GM23338 (cell line): ENCODE results near the gene HOXD9.

Experiments
- CREB1 ChIP-seq: fragments of 250-450 bp; sonication (Bioruptor Pico); IDR thresholded peaks from 2 replicates; pipeline ENCODE4 v1.5.0; 2020; ENCODE audit warnings: low read depth, mild to moderate bottlenecking, moderate library complexity
- CTCF ChIP-seq, 2 experiments: fragments of 200-600 bp in 1 of 2; sonication (generic) in 1 of 2; conservative IDR thresholded peaks; 2 replicates each; pipeline versions ENCODE4 v1.5.1 to v1.6.1; 2016 to 2017; ENCODE audit warnings: antibody characterized with exemption in 2 of 2, low read depth in 2 of 2, mild to moderate bottlenecking in 2 of 2, moderate library complexity in 1 of 2
- ETS1 ChIP-seq: IDR thresholded peaks from 2 replicates; pipeline ENCODE4 v1.6.1; 2016; ENCODE audit warnings: antibody characterized with exemption
- EZH2 ChIP-seq: fragments of 200-600 bp; sonication (generic); IDR thresholded peaks from one replicate; pipeline ENCODE4 v1.8.0; 2017; ENCODE audit warnings: antibody characterized with exemption, mild to moderate bottlenecking, low read depth; ENCODE audit not compliant: unreplicated experiment
- EZH2phosphoT487 ChIP-seq: fragments of 200-600 bp; sonication (generic); IDR thresholded peaks from one replicate; pipeline ENCODE4 v1.8.1; 2018; ENCODE audit warnings: antibody characterized with exemption; ENCODE audit not compliant: unreplicated experiment
- JUNB ChIP-seq: IDR thresholded peaks from one replicate; pipeline ENCODE4 v1.6.1; 2016; ENCODE audit warnings: antibody characterized with exemption; ENCODE audit not compliant: unreplicated experiment
- POLR2AphosphoS5 ChIP-seq: IDR thresholded peaks from 2 replicates; pipeline ENCODE4 v1.6.1; 2016; ENCODE audit warnings: antibody characterized with exemption, low read depth
- REST ChIP-seq: IDR thresholded peaks from one replicate; pipeline ENCODE4 v1.6.1; 2018; ENCODE audit warnings: antibody characterized with exemption; ENCODE audit not compliant: unreplicated experiment

- TF ChIP-seq EZH2 = peak; percentile 54
- no peak for TF ChIP-seq CTCF (conservative IDR thresholded peaks at IDR 0.05; ENCODE audit: low read depth in 2 of 2)
- TF ChIP-seq POLR2AphosphoS5 = no peak
- TF ChIP-seq CREB1 = no peak
- no peak for TF ChIP-seq JUNB
- TF ChIP-seq EZH2phosphoT487 = no peak
- no peak for TF ChIP-seq REST
- no peak for TF ChIP-seq ETS1
Observed at GRCh38 chr2:176076063-176076462, 46.5 kb upstream of the HOXD9 start.
